Stimulated activated CD4-positive, alpha-beta T cell treated with anti-CD3 and anti-CD28 coated beads, Interleukin-12 subunit alpha, Interleukin-12 subunit beta, amount 100 ng/mL, for 24 hours (primary cell): Measurements from ENCODE around the gene CHODL.

Experiments
- DNase-seq, 2 experiments: peaks; one replicate each; pipeline ENCODE4 v3.0.0-alpha.2; 2020; ENCODE audit warnings: low read depth in 2 of 2

CHODL gene

DNA sequence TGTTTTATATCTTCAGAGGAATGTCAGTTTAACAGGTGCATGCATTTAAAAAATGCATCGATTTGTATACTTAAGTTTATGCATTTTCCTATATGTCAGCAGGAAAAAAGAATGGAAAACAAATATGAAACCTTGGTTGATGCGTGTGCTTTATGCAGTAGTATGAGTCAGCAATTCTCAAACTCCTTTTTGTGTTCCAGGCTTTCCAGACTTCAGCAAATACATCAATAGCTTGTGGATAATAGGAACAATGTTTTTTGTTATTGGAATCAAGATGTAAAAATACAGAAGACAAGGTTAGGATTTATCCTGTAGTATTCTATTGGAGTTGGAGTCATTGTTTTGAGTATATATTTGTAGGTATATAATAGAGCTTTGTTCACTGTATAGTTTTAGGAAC is 45.2 kb downstream of the CHODL start:
- no peak for DNase-seq

- no peak for DNase-seq
These were observed 49.5 kb downstream of the CHODL start for GRCh38 chr21:18294100-18294499.

DNA sequence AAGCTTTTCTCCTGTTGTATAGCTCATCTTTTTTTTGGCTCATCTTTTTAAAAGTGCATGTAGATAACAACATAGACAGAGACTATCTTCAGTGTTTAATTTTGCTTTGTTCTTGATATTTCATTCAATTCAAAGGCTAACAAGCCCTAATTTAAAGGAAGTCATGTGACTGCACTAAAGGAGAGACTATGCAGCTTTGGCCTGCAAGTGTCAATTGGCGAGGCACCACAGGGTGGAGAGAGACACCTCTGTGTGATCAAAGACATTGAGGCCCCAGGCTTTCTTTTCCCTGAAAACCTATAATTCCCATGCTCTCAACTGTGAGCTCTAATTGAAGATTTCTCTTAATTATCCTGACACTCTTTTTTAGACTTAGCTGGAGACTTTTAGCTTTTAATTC is 53.6 kb downstream of the CHODL start:
- no peak for DNase-seq
